Neutrophil (primary cell): ENCODE measurements around the gene LMO7.
"Not testable (repeated sequence)": the region's sequence is repeated elsewhere in the genome, so short reads cannot be mapped to it uniquely, and the experiment has no call there.

Source experiments
- H3K27ac ChIP-seq: fragments of 200-600 bp; sonication (generic); 2 replicates; pipeline ENCODE4 v1.5.1; 2016; ENCODE audit warnings: mild to moderate bottlenecking, moderate library complexity
- H3K27me3 ChIP-seq: fragments of 200-600 bp; sonication (generic); 2 replicates; pipeline ENCODE4 v1.6.0; 2016; ENCODE audit warnings: mild to moderate bottlenecking
- H3K36me3 ChIP-seq: fragments of 200-600 bp; sonication (generic); 2 replicates; pipeline ENCODE4 v1.5.1; 2017
- H3K4me1 ChIP-seq, 2 experiments: fragments of 200-600 bp in 1 of 2; sonication (generic) in 1 of 2; 1 replicate in 1 of 2; 2 replicates in 1 of 2; pipeline versions ENCODE4 v1.5.1 to v1.6.1; 2013 to 2016; ENCODE audit warnings: low read depth in 1 of 2, low read length in 1 of 2, mild to moderate bottlenecking in 1 of 2, moderate library complexity in 1 of 2; ENCODE audit not compliant: control insufficient read depth in 1 of 2, insufficient read depth in 1 of 2
- H3K4me3 ChIP-seq, 2 experiments: fragments of 200-600 bp in 1 of 2; sonication (generic) in 1 of 2; 1 replicate in 1 of 2; 2 replicates in 1 of 2; pipeline ENCODE4 v1.5.1; 2013 to 2016; ENCODE audit warnings: low read depth in 1 of 2, low read length in 1 of 2, mild to moderate bottlenecking in 1 of 2, moderate library complexity in 1 of 2
- H3K9me3 ChIP-seq: fragments of 200-600 bp; sonication (generic); 2 replicates; pipeline ENCODE4 v1.5.1; 2016
- CTCF ChIP-seq: fragments of 200-600 bp; sonication (generic); IDR thresholded peaks from 2 replicates; pipeline ENCODE4 v1.5.1; 2016; ENCODE audit warnings: antibody characterized with exemption

The LMO7 gene

GRCh38 chr13:75669706-75670105 lies 33.6 kb downstream of the LMO7 start:
- H3K9me3 ChIP-seq, result no peaks in the 10 kb centered on the region
- no peaks in the 10 kb centered on the region for H3K36me3 ChIP-seq
- no peaks in the 10 kb centered on the region for H3K27me3 ChIP-seq
- H3K4me1 ChIP-seq, result no peaks in the 10 kb centered on the region
- TF ChIP-seq CTCF, result no peak
- H3K27ac ChIP-seq, result no peak overlapping the region
- H3K4me3 ChIP-seq, result no peak overlapping the region

- H3K4me1 ChIP-seq, result no peaks in the 10 kb centered on the region
- no peak for TF ChIP-seq CTCF
- no peak overlapping the region for H3K27ac ChIP-seq
- no peaks in the 10 kb centered on the region for H3K36me3 ChIP-seq
- no peaks in the 10 kb centered on the region for H3K9me3 ChIP-seq
- no peak overlapping the region for H3K4me3 ChIP-seq
- H3K27me3 ChIP-seq, result no peaks in the 10 kb centered on the region
Measured at GRCh38 chr13:75670496-75670895, 34.4 kb downstream of the LMO7 start.

- no peaks in the 10 kb centered on the region for H3K9me3 ChIP-seq
- TF ChIP-seq CTCF, result no peak
- H3K4me3 ChIP-seq, result no peak overlapping the region
- H3K27me3 ChIP-seq, result no peaks in the 10 kb centered on the region
- H3K36me3 ChIP-seq, result no peaks in the 10 kb centered on the region
- no peak overlapping the region for H3K27ac ChIP-seq
- no peaks in the 10 kb centered on the region for H3K4me1 ChIP-seq
Measured at GRCh38 chr13:75675421-75675820, 39.3 kb downstream of the LMO7 start.

- no peak for TF ChIP-seq CTCF
- H3K27ac ChIP-seq, result no peak overlapping the region
- H3K27me3 ChIP-seq, result no peaks in the 10 kb centered on the region
- H3K4me3 ChIP-seq, result no peak overlapping the region
- no peaks in the 10 kb centered on the region for H3K36me3 ChIP-seq
- H3K9me3 ChIP-seq, result no peaks in the 10 kb centered on the region
- no peaks in the 10 kb centered on the region for H3K4me1 ChIP-seq
Measured at GRCh38 chr13:75679459-75679858, 43.3 kb downstream of the LMO7 start.

GRCh38 chr13:75680251-75680650 lies 44.1 kb downstream of the LMO7 start:
- not testable (repeated sequence) for H3K27ac ChIP-seq, H3K9me3 ChIP-seq, H3K4me1 ChIP-seq, H3K36me3 ChIP-seq, H3K27me3 ChIP-seq, H3K4me3 ChIP-seq

GRCh38 chr13:75682326-75682725 lies 46.2 kb downstream of the LMO7 start:
- Histone ChIP-seq H3K36me3 (no peaks in the 10 kb centered on the region), H3K4me3 (no peak overlapping the region), H3K4me1 (no peaks in the 10 kb centered on the region), H3K27ac (no peak overlapping the region), H3K9me3 (no peaks in the 10 kb centered on the region), H3K27me3 (no peaks in the 10 kb centered on the region)
- TF ChIP-seq CTCF, result no peak
